GM12891 (cell line): ENCODE measurements around the gene IL1RAPL2.

Experiments
- POLR2A ChIP-seq: IDR thresholded peaks from 2 replicates; pipeline ENCODE4 v1.6.1; 2011; ENCODE audit warnings: low read depth, low read length, control low read depth
- POLR2AphosphoS5 ChIP-seq: IDR thresholded peaks from 2 replicates; pipeline ENCODE4 v1.6.1; 2011; ENCODE audit warnings: low read depth, low read length, control low read depth
- TAF1 ChIP-seq: IDR thresholded peaks from 2 replicates; pipeline ENCODE4 v1.6.1; 2011; ENCODE audit warnings: low read depth, low read length, control low read depth

- TF ChIP-seq POLR2A: no peak
- no peak for TF ChIP-seq POLR2AphosphoS5
- TF ChIP-seq TAF1: no peak
Observed at GRCh38 chrX:105126201-105126600, 560.2 kb downstream of the IL1RAPL2 start.
